Thyroid gland (tissue), 4 donors: ENCODE results near the gene DNAJB6.

Experiments used
- CTCF ChIP-seq, 6 experiments: fragments of 200-600 bp in 3 of 6; fragments of 450-650 bp in 3 of 6; sonication (generic) in 3 of 6; IDR thresholded peaks; one replicate each; pipeline ENCODE4 v1.5.1; 2016 to 2019; ENCODE audit warnings: antibody characterized with exemption in 6 of 6, mild to moderate bottlenecking in 2 of 6, inconsistent platforms in 1 of 6, moderate library complexity in 1 of 6
- POLR2A ChIP-seq, 2 donors: fragments of 450-650 bp; IDR thresholded peaks; one replicate each; pipeline ENCODE4 v1.6.1; 2017; ENCODE audit warnings: antibody characterized with exemption in 2 of 2, mild to moderate bottlenecking in 2 of 2, moderate library complexity in 1 of 2

GRCh38 chr7:157370742-157371141 is 33.9 kb downstream of the DNAJB6 start:
- no peak for TF ChIP-seq CTCF (IDR thresholded peaks at IDR 0.05)
- no peak for TF ChIP-seq POLR2A (IDR thresholded peaks at IDR 0.05)
